Subcutaneous adipose tissue (tissue), 4 donors: ENCODE measurements around the gene GAMT. TPM values are rescaled to one million over a fixed set of nuclear protein-coding genes. Genes with fewer than 3 reads are reported as not detected.

Experiments
- total RNA-seq, 4 donors: library from RNA; depleted of rRNA; stranded (reverse); fragments of >200 nt; gene quantifications; one replicate each; pipeline ENCODE4 v1.1.0, GENCODE V29; 2016
- TF ChIP-seq, protein P1 (sequence below): fragments of 450-650 bp; IDR thresholded peaks from one replicate; pipeline ENCODE4 v1.5.1; 2016; ENCODE audit warnings: low read depth, mild to moderate bottlenecking, control low read depth, antibody characterized with exemption, moderate library complexity

GAMT gene
- total RNA-seq, 4 donors from 2014 or later = 4.2 to 29.3 (median 17.2) TPM

DNA sequence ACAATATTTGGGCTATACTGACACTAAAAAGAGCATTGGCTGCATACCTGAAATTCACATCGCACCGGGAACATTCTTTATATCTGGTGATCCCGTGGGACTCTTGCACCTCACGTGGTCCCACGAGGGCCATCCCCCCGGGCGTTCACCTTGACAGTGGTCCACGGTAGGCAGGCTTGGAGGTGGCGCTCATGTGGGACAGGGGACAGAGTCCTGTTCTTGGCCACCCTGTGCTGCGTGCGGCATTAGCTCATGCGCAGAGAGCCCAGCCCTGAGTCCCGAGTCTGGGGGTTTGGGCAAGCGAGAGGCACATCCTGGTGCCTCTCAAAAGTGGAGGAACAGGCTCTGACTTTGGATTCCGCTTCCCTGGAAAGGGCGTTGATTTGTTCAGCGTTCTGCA is 7.5 kb downstream of the GAMT start:
- TF ChIP-seq, protein P1, sequence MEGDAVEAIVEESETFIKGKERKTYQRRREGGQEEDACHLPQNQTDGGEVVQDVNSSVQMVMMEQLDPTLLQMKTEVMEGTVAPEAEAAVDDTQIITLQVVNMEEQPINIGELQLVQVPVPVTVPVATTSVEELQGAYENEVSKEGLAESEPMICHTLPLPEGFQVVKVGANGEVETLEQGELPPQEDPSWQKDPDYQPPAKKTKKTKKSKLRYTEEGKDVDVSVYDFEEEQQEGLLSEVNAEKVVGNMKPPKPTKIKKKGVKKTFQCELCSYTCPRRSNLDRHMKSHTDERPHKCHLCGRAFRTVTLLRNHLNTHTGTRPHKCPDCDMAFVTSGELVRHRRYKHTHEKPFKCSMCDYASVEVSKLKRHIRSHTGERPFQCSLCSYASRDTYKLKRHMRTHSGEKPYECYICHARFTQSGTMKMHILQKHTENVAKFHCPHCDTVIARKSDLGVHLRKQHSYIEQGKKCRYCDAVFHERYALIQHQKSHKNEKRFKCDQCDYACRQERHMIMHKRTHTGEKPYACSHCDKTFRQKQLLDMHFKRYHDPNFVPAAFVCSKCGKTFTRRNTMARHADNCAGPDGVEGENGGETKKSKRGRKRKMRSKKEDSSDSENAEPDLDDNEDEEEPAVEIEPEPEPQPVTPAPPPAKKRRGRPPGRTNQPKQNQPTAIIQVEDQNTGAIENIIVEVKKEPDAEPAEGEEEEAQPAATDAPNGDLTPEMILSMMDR = no peak

DNA sequence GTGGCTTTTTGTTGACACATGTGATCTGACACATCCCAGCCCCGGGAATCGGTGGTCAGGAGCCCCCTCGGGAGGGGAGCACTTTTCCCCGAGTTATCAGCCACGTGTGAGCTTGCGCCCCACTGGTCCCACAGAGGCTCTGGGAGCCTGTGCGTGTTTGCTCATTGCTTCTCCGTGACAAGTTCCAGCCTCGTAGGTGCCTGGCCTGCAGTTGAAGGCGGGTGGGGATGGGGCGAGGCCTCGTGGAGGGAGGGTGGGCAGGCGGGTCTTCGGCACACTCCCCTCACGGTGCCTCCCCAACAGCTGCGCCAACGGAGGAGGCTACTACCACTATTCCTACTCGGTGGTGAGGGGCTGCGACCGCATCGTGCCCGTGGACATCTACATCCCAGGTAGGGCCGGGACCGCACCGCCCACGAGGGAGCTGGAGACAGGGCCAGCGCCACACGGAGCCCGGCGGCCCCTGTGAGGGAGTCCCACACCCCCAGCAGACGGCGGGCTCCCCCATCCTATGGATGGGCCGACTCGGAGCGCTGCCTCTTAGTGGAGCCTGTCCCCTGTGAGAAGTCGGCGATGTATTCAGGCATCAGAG is 8.3 kb downstream of the GAMT start:
- TF ChIP-seq, protein P1 = no peak

DNA sequence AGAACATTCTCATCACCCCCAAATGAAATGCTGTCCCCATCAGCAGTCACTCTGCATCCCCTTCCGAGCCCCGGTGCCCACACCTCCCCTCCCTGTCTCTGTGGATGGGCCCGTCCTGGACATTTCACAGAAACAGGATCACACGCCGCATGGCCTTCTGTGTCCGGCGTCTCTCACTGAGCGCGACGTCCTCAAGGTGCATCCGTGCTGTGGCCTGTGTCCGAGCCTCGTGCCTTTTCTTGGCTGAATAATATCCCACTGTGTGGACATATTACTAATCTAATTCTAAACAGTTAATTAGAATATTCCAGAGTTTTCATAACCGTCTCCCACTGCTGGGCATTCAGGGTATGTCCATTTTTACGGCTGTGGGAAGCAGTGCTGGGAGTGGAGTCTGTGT is 8.9 kb downstream of the GAMT start:
- TF ChIP-seq, protein P1 = no peak

DNA sequence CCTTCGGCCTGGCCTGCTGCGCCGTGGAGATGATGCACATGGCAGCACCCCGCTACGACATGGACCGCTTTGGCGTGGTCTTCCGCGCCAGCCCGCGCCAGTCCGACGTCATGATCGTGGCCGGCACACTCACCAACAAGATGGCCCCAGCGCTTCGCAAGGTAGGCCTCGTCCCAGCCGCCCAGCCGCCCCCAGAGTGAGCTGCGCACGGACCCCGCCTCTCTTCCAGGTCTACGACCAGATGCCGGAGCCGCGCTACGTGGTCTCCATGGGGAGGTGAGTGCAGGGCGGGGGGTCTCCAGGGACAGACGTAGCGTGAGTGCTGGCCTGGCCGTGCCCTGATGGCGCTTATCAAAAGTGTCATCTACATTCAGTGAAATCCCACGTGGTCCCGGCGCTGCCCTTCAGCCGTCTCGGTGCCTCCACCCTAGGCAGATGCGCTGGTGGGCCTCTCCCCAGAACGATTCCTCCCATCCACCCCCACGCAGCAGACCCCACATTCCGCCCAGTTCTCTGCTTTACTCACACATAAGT is 10.4 kb downstream of the GAMT start:
- TF ChIP-seq, protein P1 = no peak

DNA sequence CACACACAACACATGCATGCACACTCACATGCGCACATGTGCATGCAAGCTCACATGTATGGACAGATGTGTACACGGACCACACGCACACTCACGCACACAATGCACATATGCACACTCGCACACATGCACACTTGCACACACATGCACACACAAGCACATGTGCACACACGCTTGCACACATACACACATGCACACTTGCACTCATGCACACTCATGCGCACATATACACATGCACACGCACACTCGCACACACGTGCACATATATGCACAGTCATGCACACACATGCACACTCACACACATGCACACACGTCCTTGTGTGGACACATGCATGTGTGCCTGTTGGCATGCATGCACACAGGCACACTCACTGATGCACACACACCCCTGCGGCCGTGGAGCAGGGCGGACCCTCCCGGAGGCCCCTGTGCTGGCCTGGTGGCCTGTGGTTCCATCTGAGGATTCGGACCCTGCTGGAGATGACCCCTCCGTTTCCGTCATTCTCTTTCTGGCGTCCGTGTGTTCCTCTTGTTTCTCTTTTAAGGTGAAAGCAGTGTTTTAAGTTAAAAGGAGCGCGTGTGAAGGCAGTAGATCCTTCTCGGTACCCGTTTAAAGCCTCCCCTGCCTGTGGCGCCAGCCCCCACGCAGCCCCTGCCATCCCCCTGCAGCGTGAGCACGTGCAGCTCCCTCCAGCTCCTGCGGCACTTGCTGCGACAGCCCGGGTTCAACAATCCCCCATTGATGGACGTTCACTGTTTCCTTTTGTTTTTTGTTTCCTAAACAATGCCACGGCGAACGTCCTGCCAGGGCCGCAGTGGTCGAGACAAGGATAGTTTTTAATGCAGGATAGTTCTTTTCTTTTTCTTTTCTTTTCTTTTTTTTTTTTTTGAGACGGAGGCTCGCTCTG is 12.1 kb downstream of the GAMT start:
- TF ChIP-seq, protein P1 = no peak

DNA sequence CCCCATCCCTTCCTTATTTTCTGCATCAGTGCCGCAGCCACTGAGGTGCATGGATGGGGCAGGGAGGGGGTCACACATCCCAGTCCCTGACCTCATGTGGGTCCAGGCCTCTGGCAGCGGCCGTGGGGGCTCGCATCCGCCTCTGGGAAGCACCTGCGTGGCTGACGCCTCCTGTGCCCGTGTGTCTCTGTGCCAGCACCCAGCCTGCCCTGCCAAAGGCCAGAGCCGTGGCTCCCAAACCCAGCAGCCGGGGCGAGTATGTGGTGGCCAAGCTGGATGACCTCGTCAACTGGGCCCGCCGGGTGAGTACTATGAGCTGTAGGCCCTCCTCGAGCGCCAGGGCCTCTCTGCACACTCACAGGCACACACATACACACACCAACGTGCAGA is 12.7 kb downstream of the GAMT start:
- TF ChIP-seq, protein P1 = no peak
